ENCODE measurements around the gene KAZALD1. TPM values are rescaled to one million over a fixed set of nuclear protein-coding genes. Genes with fewer than 3 reads are reported as not detected.
"Not testable (repeated sequence)": the region's sequence is repeated elsewhere in the genome, so short reads cannot be mapped to it uniquely, and the experiment has no call there.

KAZALD1 gene
- total RNA-seq, 2 experiments from 2014 or later, result 0.35 to 0.53 TPM

- peak overlapping the region; percentile 96 for H3K27ac Mint-ChIP-seq
- no peaks in the 10 kb centered on the region for H3K9me3 Mint-ChIP-seq
- ChIA-PET CTCF (interaction anchor here (0.9 to 8.6 kb wide), 13 partner anchors 10 to 63 kb away, joined by 3 to 120 read pairs (median 6); partner anchors contain the start of gene KAZALD1), POLR2A (interaction anchor here (1.0 to 4.6 kb wide), 12 partner anchors 8 to 661 kb away, joined by 3 to 36 read pairs (median 8); partner anchors contain the start of genes KAZALD1 and SLF2)
- H3K27me3 Mint-ChIP-seq, result peaks cover 14% of the 10 kb centered on the region
- peaks cover 32% of the 10 kb centered on the region for H3K36me3 Mint-ChIP-seq (ENCODE audit: low read depth)
- peaks cover 27% of the 10 kb centered on the region for H3K4me1 Mint-ChIP-seq
- H3K4me3 Mint-ChIP-seq, result peak overlapping the region; percentile 91
- DNase-seq, result peak; percentile 87
Measured at GRCh38 chr10:101031796-101032636, 29.8 kb upstream of the KAZALD1 start.

GRCh38 chr10:101032637-101033224 is 29.1 kb upstream of the KAZALD1 start:
- Mint-ChIP-seq H3K27ac (peak overlapping the region; percentile 96), H3K36me3 (ENCODE audit: low read depth) (peaks cover 40% of the 10 kb centered on the region), H3K9me3 (no peaks in the 10 kb centered on the region), H3K4me1 (peaks cover 27% of the 10 kb centered on the region), H3K27me3 (peaks cover 11% of the 10 kb centered on the region), H3K4me3 (peak overlapping the region; percentile 91)
- ChIA-PET POLR2A (interaction anchor here (0.5 to 4.6 kb wide), 10 partner anchors 10 to 662 kb away, joined by 3 to 36 read pairs (median 6); partner anchors contain the start of gene KAZALD1), CTCF (interaction anchor here (0.8 to 8.6 kb wide), 9 partner anchors 9 to 63 kb away, joined by 3 to 120 read pairs (median 7); partner anchors contain the start of gene KAZALD1)
- DNase-seq, result peak; percentile 74

- peak overlapping the region; percentile 96 for H3K27ac Mint-ChIP-seq
- DNase-seq, result no peak
- H3K9me3 Mint-ChIP-seq, result no peaks in the 10 kb centered on the region
- peaks cover 27% of the 10 kb centered on the region for H3K4me1 Mint-ChIP-seq
- POLR2A ChIA-PET, result interaction anchor here (0.5 to 3.8 kb wide), 4 partner anchors 28 to 402 kb away, joined by 3 to 31 read pairs (median 4); partner anchors contain the start of gene KAZALD1
- CTCF ChIA-PET, result interaction anchor here (0.8 to 5.1 kb wide), 3 partner anchors 9 to 36 kb away, joined by 3 to 58 read pairs (median 25); no protein-coding TSS in a partner anchor
- H3K27me3 Mint-ChIP-seq, result peaks cover 7% of the 10 kb centered on the region
- peaks cover 45% of the 10 kb centered on the region for H3K36me3 Mint-ChIP-seq (ENCODE audit: low read depth)
- H3K4me3 Mint-ChIP-seq, result peak overlapping the region; percentile 91
Measured at GRCh38 chr10:101033276-101033675, 28.5 kb upstream of the KAZALD1 start.

- POLR2A ChIA-PET, result interaction anchor here (0.9 to 1.1 kb wide), 2 partner anchors 26 to 27 kb away, joined by 4 read pairs; partner anchors contain the start of gene KAZALD1
- H3K4me3 Mint-ChIP-seq, H3K27ac Mint-ChIP-seq, H3K27me3 Mint-ChIP-seq, H3K9me3 Mint-ChIP-seq, DNase-seq: not testable (repeated sequence)
- Mint-ChIP-seq H3K4me1 (peaks cover 27% of the 10 kb centered on the region), H3K36me3 (ENCODE audit: low read depth) (peaks cover 55% of the 10 kb centered on the region)
- CTCF ChIA-PET, result interaction anchor here (1.0 to 22.6 kb wide), 4 partner anchors 8 to 42 kb away, joined by 3 to 515 read pairs (median 31); partner anchors contain the start of gene KAZALD1
Measured at GRCh38 chr10:101034404-101034803, 27.4 kb upstream of the KAZALD1 start.

GRCh38 chr10:101035314-101035713 is 26.5 kb upstream of the KAZALD1 start:
- POLR2A ChIA-PET, result interaction anchor here (0.9 to 1.1 kb wide), 2 partner anchors 25 to 26 kb away, joined by 4 read pairs; partner anchors contain the start of gene KAZALD1

GRCh38 chr10:101035916-101036702 is 25.7 kb upstream of the KAZALD1 start:
- H3K27me3 Mint-ChIP-seq, result no peaks in the 10 kb centered on the region
- H3K27ac Mint-ChIP-seq, result no peak overlapping the region
- H3K9me3 Mint-ChIP-seq, result no peaks in the 10 kb centered on the region
- H3K4me3 Mint-ChIP-seq, result no peak overlapping the region
- no peak for DNase-seq
- POLR2A ChIA-PET, result no interaction called here
- H3K36me3 Mint-ChIP-seq (ENCODE audit: low read depth), result peaks cover 55% of the 10 kb centered on the region
- H3K4me1 Mint-ChIP-seq, result peaks cover 23% of the 10 kb centered on the region
- CTCF ChIA-PET, result interaction anchor here (0.8 to 22.6 kb wide), 2 partner anchors 22 to 38 kb away, joined by 3 to 515 read pairs; partner anchors contain the start of gene KAZALD1

More at GRCh38 chr10:101035314-101035713, 26.5 kb upstream of the KAZALD1 start:
- Mint-ChIP-seq H3K27ac (no peak overlapping the region), H3K36me3 (ENCODE audit: low read depth) (peaks cover 55% of the 10 kb centered on the region), H3K4me3 (no peak overlapping the region), H3K4me1 (peaks cover 27% of the 10 kb centered on the region), H3K27me3 (no peaks in the 10 kb centered on the region), H3K9me3 (no peaks in the 10 kb centered on the region)
- CTCF ChIA-PET, result interaction anchor here (0.8 to 22.6 kb wide), 3 partner anchors 23 to 41 kb away, joined by 3 to 515 read pairs (median 4); partner anchors contain the start of gene KAZALD1
- DNase-seq, result no peak

GRCh38 chr10:101036726-101037125 is 25.1 kb upstream of the KAZALD1 start:
- H3K4me1 Mint-ChIP-seq, result peaks cover 29% of the 10 kb centered on the region
- DNase-seq, result no peak
- H3K27me3 Mint-ChIP-seq, result no peaks in the 10 kb centered on the region
- H3K27ac Mint-ChIP-seq, result no peak overlapping the region
- POLR2A ChIA-PET, result no interaction called here
- no peak overlapping the region for H3K4me3 Mint-ChIP-seq
- CTCF ChIA-PET, result interaction anchor here (22.6 kb wide), 1 partner anchor 22 kb away, joined by 515 read pairs; the partner anchor contains the start of gene KAZALD1
- H3K36me3 Mint-ChIP-seq (ENCODE audit: low read depth), result peaks cover 55% of the 10 kb centered on the region
- H3K9me3 Mint-ChIP-seq, result no peaks in the 10 kb centered on the region

GRCh38 chr10:101038484-101038883 is 23.3 kb upstream of the KAZALD1 start:
- peaks cover 49% of the 10 kb centered on the region for H3K36me3 Mint-ChIP-seq (ENCODE audit: low read depth)
- ChIA-PET CTCF (interaction anchor here (22.6 kb wide), 1 partner anchor 20 kb away, joined by 515 read pairs; the partner anchor contains the start of gene KAZALD1), POLR2A (interaction anchor here (1.1 to 6.0 kb wide), 2 partner anchors 22 to 39 kb away, joined by 3 to 44 read pairs; partner anchors contain the start of genes KAZALD1 and LZTS2)
- DNase-seq, result no peak
- H3K4me1 Mint-ChIP-seq, result peaks cover 34% of the 10 kb centered on the region
- H3K27me3 Mint-ChIP-seq, result peaks cover 2% of the 10 kb centered on the region
- no peak overlapping the region for H3K27ac Mint-ChIP-seq
- no peak overlapping the region for H3K4me3 Mint-ChIP-seq
- no peaks in the 10 kb centered on the region for H3K9me3 Mint-ChIP-seq

GRCh38 chr10:101040061-101040460 is 21.7 kb upstream of the KAZALD1 start:
- no peak overlapping the region for H3K4me3 Mint-ChIP-seq
- peaks cover 27% of the 10 kb centered on the region for H3K4me1 Mint-ChIP-seq
- no peak overlapping the region for H3K27ac Mint-ChIP-seq
- H3K36me3 Mint-ChIP-seq (ENCODE audit: low read depth), result peaks cover 40% of the 10 kb centered on the region
- no peak for DNase-seq
- peaks cover 6% of the 10 kb centered on the region for H3K27me3 Mint-ChIP-seq
- POLR2A ChIA-PET, result interaction anchor here (0.5 to 6.0 kb wide), 3 partner anchors 9 to 23 kb away, joined by 3 to 44 read pairs (median 9); partner anchors contain the start of genes KAZALD1, PDZD7 and SFXN3
- CTCF ChIA-PET, result interaction anchor here (0.7 to 22.6 kb wide), 5 partner anchors 8 to 56 kb away, joined by 3 to 515 read pairs (median 5); partner anchors contain the start of genes KAZALD1, PDZD7 and SFXN3
- H3K9me3 Mint-ChIP-seq, result no peaks in the 10 kb centered on the region

- no peaks in the 10 kb centered on the region for H3K9me3 Mint-ChIP-seq
- no peak overlapping the region for H3K27ac Mint-ChIP-seq
- H3K27me3 Mint-ChIP-seq, result peaks cover 10% of the 10 kb centered on the region
- no peak overlapping the region for H3K4me3 Mint-ChIP-seq
- CTCF ChIA-PET, result interaction anchor here (0.6 to 22.6 kb wide), 15 partner anchors 9 to 762 kb away, joined by 3 to 515 read pairs (median 5); partner anchors contain the start of genes KAZALD1, PDZD7 and SFXN3
- no peak for DNase-seq
- H3K4me1 Mint-ChIP-seq, result peaks cover 27% of the 10 kb centered on the region
- H3K36me3 Mint-ChIP-seq (ENCODE audit: low read depth), result peaks cover 35% of the 10 kb centered on the region
- POLR2A ChIA-PET, result interaction anchor here (1.1 to 6.0 kb wide), 4 partner anchors 10 to 26 kb away, joined by 3 to 44 read pairs (median 20); partner anchors contain the start of genes KAZALD1, PDZD7 and SFXN3
Measured at GRCh38 chr10:101040851-101041250, 20.9 kb upstream of the KAZALD1 start.

GRCh38 chr10:101041252-101041761 is 20.5 kb upstream of the KAZALD1 start:
- Mint-ChIP-seq H3K27ac (no peak overlapping the region), H3K4me1 (peaks cover 27% of the 10 kb centered on the region), H3K27me3 (peaks cover 12% of the 10 kb centered on the region), H3K9me3 (no peaks in the 10 kb centered on the region), H3K4me3 (no peak overlapping the region), H3K36me3 (ENCODE audit: low read depth) (peaks cover 30% of the 10 kb centered on the region)
- CTCF ChIA-PET, result interaction anchor here (0.6 to 22.6 kb wide), 16 partner anchors 9 to 762 kb away, joined by 3 to 515 read pairs (median 5); partner anchors contain the start of genes KAZALD1, PDZD7 and SFXN3
- POLR2A ChIA-PET, result interaction anchor here (1.1 to 6.0 kb wide), 5 partner anchors 9 to 25 kb away, joined by 3 to 44 read pairs (median 5); partner anchors contain the start of genes KAZALD1, PDZD7 and SFXN3
- peak; percentile 75 for DNase-seq

All from activated CD4-positive, alpha-beta memory T cell treated with anti-CD3 and anti-CD28 coated beads, Interleukin-2, amount 10 ng/mL, durations not matched to agents 7 days and 5 days (primary cell).